ENCODE results near the gene CATSPERE.
"Not testable (repeated sequence)": the region's sequence is repeated elsewhere in the genome, so short reads cannot be mapped to it uniquely, and the experiment has no call there.

CATSPERE gene

DNA sequence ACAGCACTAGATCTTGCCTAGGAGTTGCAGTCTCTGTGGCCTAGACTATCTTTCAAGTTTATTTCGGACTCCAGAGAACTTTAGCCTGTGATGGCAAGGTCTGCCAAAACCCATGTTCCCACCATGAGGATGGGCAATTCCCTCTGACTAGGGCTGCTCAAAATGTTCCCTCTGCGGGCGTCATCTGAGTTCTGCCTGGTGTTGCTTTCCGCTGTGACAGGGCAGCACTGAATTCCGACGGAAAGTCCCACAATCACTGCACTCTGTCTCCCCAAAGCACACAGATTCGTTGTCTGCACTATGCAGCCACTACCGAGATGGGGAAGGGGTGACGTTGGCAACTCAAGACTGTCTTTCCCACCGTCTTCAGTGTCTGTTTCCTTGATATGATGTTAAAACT, 75.2 kb downstream of the CATSPERE start:
- no peak for DNase-seq

DNA sequence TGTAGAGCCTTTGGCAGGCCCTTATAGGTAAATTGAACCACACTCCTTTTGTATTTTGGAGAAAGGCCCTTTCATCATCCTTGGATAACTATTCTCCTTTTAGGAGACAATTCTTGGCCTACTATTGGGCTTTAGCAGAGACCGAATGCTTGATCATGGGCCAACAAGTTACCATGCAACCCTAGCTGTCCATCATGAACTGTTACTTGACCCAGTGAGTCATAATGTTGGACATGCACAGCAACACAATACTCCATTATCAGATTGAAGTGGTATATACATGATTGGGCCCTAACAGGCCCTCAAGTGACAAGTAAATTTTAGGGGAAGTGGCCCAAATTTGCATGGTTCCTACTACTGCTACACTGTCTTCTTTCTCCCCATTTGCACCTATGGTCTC, 84.4 kb downstream of the CATSPERE start:
- no peak for DNase-seq

GRCh38 chr1:244548558-244549115, 87.6 kb downstream of the CATSPERE start:
- DNase-seq = no peak

GRCh38 chr1:244552336-244552735, 91.3 kb downstream of the CATSPERE start:
- no peak for DNase-seq

GRCh38 chr1:244556263-244556662, 95.2 kb downstream of the CATSPERE start:
- DNase-seq = no peak

- DNase-seq = no peak
These were observed 96.5 kb downstream of the CATSPERE start for GRCh38 chr1:244557565-244557964.

DNA sequence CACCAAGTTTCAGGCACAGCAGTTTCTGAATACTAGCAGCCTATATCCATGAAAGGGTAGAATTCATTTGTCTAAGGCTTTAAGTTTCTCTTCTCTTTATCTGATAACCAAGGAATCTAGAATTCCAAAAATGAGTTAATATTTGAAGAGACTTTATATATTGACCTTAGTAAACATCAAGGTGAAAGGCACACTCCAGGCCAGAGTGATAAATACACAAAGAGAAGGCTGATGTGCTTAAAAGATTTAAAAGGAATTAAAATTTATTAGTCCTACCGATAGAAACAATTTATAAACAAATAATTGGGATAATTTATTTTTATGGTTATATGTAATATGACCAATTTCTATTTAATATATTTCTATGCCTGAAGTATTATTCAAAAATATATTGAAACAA, 98.5 kb downstream of the CATSPERE start:
- DNase-seq = no peak

DNA sequence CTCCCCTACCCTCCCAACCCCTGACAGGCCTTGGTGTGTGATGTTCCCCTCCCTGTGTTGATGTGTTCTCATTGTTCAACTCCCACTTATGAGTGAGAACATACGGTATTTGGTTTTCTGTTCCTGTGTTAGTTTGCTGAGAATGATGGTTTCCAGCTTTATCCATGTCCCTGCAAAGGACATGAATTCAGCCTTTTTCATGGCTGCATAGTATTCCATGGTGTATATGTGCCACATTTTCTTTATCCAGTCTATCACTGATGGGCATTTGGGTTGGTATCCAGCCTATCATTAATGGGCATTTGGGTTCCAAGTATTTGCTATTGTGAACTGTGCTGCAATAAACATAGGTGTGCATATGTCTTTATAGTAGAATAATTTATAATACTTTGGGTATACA, 101.8 kb downstream of the CATSPERE start:
- DNase-seq = not testable (repeated sequence)

DNA sequence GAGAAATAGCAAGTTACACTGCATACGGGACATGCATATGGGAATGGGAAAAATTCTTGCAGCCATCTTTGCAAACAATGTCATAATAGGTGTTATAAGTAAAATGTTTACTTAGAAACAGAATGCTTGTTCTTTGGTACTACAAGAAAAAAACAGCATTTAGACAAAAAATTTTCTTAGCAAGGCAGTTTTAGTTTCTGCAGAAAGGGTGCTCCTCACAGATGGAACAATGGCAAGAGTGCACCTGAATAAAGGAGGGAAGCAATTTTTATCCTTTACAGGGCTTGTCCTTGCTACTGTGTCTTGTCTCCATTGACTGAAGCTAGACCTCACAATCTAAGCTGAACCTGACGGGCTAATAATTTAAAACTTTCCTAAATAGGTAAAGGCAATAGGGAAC, 112.7 kb downstream of the CATSPERE start:
- no peak for DNase-seq

DNA sequence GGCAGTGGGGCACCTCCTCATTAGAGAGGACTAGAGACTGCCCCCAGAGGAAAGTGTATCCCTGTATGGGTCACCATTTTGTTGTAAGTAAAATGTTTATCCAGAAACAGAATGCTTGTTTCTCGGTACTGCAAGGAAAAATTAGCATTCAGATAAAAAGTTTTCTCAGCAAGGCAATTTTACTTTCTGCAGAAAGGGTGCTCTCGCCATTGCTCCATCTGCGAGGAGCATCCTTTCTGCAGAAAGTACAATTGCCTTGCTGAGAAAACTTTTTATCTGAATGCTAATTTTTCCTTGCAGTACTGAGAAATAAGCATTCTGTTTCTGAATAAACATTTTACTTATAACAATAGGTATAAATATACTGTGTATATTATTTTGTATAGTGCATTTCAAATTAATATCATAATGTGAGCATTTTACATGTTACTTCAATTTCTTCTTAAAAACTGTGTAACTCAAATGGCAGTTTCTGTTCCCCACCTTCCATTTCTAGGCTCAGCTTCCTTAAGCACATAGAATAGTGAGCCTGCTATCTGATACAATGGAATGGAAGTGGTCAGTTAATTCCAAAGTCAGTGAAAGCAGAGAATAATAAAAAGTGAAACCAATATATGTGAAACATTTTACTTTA, 115.3 kb downstream of the CATSPERE start:
- no peak for DNase-seq

DNA sequence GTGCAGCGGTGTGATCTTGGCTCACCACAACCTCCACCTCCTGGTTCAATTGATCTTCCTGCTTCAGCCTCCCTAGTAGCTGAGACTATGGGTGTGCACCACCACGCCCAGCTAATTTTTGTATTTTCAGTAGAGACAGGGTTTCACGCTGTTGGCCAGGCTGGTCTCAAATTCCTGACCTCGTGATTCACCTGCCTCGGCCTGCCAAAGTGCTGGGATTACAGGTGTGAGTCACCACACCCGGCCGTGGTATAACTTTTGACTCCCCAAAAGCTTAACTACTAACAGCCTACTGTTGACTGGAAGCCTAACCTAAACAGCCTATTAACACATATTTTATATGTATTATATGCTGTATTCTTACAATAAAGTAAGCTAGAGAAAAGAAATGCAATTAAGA, 117.1 kb downstream of the CATSPERE start:
- not testable (repeated sequence) for DNase-seq

DNA sequence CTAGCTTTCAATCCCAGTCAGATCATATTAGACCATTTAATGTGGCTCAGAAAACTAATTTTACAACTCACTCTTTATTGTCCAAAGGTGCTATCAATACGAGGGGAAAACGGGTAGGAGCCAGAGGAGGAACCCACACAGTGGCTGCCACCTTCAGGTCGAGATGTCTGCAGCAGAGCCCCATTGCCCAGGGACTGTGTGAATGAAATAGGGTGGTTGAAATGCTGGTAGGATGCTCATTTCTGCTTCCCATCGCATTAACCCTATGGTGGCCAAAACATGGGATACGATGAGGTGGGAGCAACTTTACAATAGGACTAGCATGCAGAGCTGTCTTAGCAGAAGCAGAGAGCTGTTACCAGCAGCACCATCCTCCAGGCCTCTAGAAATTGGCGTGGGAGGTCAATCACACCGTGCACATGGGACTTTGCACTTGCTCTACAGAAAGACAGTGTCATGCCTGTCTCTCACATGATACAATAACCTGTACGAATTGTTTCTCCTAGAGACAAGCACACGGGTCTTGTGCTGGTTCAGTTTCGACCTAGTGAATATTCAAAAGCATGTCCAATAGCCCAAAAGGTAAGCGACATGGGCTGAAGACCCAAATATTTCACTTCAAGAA, 122.4 kb downstream of the CATSPERE start:
- no peak for DNase-seq

GRCh38 chr1:244585867-244586266, 124.8 kb downstream of the CATSPERE start:
- no peak for DNase-seq

DNA sequence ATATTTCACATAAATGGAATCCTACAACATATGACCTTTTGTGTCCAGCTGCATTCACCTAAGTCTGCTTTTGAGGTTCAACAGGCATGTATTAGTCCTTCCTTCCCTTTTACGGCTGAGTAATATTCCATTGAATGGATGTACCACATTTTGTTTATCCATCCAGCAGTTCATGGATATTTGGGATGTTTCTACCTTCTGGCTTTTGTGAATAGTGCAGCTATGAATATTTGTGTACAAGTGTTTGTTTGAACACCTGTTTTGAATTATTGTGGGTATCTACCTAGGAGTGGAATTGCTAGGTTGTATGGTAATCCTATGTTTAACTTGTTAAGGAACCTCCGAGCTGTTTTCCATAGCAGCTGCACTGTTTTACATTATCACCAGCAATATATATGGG, 129.6 kb downstream of the CATSPERE start:
- DNase-seq = no peak

DNA sequence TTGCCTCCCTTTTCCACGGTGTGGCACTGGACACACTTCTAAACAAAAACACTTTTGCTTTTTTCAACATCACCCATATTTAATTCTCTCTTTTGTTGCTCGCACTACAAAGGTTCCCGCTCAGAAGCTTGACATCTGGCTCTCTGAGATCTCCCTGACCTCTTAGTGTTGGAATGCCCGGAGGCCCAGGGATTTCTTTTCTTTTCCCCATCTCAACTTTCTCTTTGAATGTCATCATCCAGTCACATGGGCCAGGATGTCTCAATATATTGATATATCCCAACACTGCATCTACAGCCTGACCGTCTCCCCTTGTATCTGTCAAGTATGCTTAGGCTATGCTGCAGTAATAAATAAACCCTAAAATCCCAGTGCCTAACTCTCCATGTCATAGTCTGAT, 137.5 kb downstream of the CATSPERE start:
- no peak for DNase-seq

- DNase-seq = no peak
These were observed 138.9 kb downstream of the CATSPERE start for GRCh38 chr1:244599937-244600350.

DNA sequence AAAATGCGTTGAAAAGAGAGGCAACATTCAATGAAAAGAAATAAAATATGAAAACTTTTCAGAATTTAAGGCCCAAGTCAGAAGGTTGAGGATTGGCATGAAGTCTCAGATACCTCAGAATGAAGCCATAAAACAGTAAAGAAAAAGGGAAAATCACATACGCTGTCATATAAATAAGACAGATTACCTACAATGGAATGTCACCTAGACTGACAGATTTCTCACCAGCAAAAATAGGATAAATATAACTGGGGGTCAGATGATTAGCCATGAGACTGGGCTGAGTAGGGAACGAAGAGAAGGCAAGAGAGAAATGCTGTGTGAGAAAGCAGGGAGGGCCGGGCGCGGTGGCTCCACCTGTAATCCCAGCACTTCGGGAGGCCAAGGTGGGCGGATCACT, 140.3 kb downstream of the CATSPERE start:
- no peak for DNase-seq

DNA sequence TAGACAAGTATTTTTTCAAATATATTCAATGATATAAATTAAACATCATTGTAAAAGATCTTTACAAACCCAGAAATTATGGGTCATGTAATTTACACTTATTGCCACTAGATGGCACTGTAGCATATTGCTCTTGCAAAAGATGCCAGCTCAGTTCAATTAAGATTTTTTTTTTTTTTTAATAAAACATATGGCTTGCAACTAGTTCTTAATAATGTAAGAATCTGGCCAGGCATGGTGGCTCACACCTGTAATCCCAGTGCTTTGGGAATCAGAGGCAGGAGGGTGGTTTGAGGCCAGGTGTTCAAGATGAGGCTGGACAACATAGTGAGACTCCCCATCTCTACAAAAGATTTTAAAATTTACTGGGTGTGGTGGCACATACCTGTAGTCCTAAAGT, 142.4 kb downstream of the CATSPERE start:
- no peak for DNase-seq

DNA sequence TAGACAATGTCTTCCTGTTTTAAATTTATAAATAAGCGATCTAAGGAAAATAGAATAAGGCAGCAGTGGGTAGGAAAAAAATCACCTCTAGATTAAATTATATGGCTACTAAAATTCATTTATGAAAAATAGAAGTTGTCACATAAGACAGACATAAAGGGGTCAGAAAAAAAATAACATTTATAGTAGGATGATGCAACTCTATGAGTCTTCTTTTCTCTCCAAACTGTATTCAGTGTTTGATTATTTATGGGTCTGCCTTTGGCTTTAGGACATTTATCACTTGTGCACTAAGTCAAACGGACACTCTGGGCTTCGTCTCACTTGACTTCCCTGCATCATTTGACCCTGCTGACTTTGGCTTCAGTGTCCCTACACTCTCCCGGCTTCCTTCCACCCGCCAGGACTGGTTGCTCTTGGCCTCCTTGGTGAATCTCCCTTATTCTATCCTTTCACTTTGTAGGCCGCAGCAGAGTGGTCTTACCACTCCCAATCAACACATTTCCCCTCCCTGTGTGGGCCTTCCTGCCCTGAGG, 144.8 kb downstream of the CATSPERE start:
- no peak for DNase-seq

- no peak for DNase-seq
These were observed 153.2 kb downstream of the CATSPERE start for GRCh38 chr1:244614113-244614836.

DNA sequence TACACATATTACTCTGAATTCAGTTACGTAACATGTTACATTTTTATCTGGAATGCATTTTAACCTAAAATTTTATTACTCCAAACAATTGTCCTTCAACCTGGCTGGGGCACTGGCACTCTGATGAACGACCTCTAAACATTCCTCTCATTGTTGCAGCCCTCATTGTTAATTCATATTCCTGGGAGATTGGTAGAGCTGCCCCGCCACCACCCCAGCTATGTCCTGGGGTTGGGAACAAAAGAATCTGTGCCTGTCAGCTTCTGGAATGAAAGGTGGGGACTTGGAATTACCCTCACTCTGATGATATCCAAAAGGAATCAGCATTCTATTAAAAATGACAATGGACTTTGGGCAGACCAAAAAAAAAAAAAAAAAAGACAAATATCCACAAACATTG, 153.8 kb downstream of the CATSPERE start:
- DNase-seq = no peak

DNA sequence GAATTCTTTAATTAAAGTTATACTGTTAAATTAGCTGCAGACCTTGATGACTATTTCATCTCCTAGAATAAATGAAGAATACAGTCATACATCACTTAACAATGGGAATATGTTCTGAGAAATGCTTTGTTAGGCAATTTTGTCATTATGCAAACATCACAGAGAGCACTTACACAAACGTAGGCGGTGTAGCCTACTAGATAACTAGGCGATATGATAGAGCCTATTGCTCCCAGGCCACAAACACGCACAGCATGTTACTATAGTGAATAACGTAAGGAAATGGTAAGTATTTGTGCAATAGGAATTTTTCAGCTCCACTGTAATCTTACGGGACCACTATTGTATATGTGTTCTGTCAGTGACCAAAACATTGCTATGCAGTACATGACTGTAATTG, 154.2 kb downstream of the CATSPERE start:
- no peak for DNase-seq
